Prostate gland (tissue), 2 donors: ENCODE measurements around the gene FKBP7.

Experiments used
- CTCF ChIP-seq, 4 experiments: fragments of 200-600 bp in 2 of 4; fragments of 450-650 bp in 2 of 4; sonication (generic) in 2 of 4; IDR thresholded peaks; 1 replicate in 3 of 4; 2 replicates in 1 of 4; pipeline ENCODE4 v1.5.1; 2016 to 2019; ENCODE audit warnings: antibody characterized with exemption in 4 of 4, mild to moderate bottlenecking in 2 of 4, moderate library complexity in 2 of 4
- POLR2A ChIP-seq: fragments of 450-650 bp; IDR thresholded peaks from one replicate; pipeline ENCODE4 v1.6.1; 2016; ENCODE audit warnings: antibody characterized with exemption, mild to moderate bottlenecking
- POLR2AphosphoS5 ChIP-seq: sonication (generic); formaldehyde crosslinking; IDR thresholded peaks from one replicate; pipeline ENCODE4 v1.6.1; 2017; ENCODE audit warnings: antibody characterized with exemption

- TF ChIP-seq CTCF (IDR thresholded peaks at IDR 0.05) (no peak), POLR2A (no peak), POLR2AphosphoS5 (no peak)
These were observed 28.5 kb downstream of the FKBP7 start for GRCh38 chr2:178449700-178450523.
